ENCODE results near the gene COL13A1. TPM values are rescaled to one million over a fixed set of nuclear protein-coding genes. Genes with fewer than 3 reads are reported as not detected.

Gene COL13A1
- total and polyA plus RNA-seq, 2 donors from 2014 or later, result 4.0 to 5.2 TPM

DNA sequence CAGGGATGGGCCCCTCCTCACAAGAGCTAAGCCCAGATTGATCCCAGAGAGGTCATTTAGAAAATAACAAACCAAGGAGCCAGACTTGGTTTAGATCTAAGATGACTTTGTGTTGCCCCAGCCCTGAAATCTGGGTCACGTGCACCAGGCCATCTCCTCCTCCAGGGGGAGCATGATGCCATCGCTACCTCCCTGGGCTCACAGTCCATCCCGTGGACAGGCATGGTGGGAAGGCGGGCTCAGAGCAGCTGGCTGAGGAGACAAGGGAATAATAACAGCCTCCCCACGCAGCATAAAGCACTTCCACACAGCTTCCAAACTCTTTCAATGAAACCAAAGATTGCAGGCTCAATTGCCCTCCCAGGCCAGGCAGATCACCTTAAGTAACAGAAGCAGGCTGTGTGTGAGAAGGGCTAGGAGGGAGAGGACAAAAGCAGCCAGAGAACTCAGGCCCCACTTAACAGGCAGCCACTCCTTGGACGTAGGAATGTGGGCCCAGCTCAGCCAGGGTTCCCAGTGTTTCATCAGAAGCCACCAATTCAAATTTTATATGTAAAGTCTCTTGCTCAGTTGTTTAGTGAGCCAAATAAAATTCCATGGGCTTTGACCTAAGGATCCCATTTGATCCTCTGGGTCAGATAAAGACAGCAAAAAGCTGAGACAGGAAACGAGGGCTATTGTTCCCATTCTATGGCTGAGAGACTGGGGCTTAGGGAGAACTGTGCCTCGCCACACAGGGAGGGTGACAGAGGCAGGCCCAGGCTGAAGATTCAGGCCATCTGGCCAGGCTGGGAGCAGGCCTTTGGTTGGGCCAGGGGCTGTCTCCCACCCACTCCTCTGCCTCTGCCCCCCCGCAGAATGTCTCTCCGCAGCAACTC is 100.2 kb downstream of the COL13A1 start:
- H3K9me3 ChIP-seq (ENCODE audit: control insufficient read depth in 2 of 3, insufficient read depth in 1 of 3, low read length in 3 of 3), result no peaks in the 10 kb centered on the region
- H3K4me3 ChIP-seq (ENCODE audit: low read length in 3 of 3), result no peak overlapping the region
- intact Hi-C loops (cut with DNase I), result no loop called here
- FAIRE-seq (no peak), DNase-seq (peak; percentile 73 to 86 (median 79))
- peak; percentile 45 for TF ChIP-seq CTCF (IDR thresholded peaks at IDR 0.05; ENCODE audit: borderline replicate concordance, extremely low read depth, insufficient read depth)
- no peaks in the 10 kb centered on the region for H3K27me3 ChIP-seq (ENCODE audit: control insufficient read depth, insufficient read depth, low read length)
- peaks cover 0 to 8% (median 0%) of the 10 kb centered on the region in 3 donors for H3K4me1 ChIP-seq (ENCODE audit: control insufficient read depth in 2 of 3, insufficient read depth in 2 of 3, low read depth in 1 of 3, low read length in 3 of 3)
- no peak overlapping the region for H3K9ac ChIP-seq (ENCODE audit: low read length in 3 of 3)
- no peak overlapping the region for H3K27ac ChIP-seq (ENCODE audit: low read depth in 2 of 2, low read length in 2 of 2)
- no peaks in the 10 kb centered on the region for H3K36me3 ChIP-seq (ENCODE audit: control insufficient read depth in 2 of 3, insufficient read depth in 3 of 3, low read length in 3 of 3)

- intact Hi-C loops (cut with DNase I), result no loop called here
- DNase-seq, result no peak
- no peak for TF ChIP-seq CTCF (IDR thresholded peaks at IDR 0.05; ENCODE audit: borderline replicate concordance, extremely low read depth, insufficient read depth)
- H3K4me1 ChIP-seq (ENCODE audit: control insufficient read depth in 2 of 3, insufficient read depth in 2 of 3, low read depth in 1 of 3, low read length in 3 of 3), result peaks cover 0 to 8% (median 0%) of the 10 kb centered on the region in 3 donors
- H3K27me3 ChIP-seq (ENCODE audit: control insufficient read depth, insufficient read depth, low read length), result no peaks in the 10 kb centered on the region
- no peak overlapping the region for H3K27ac ChIP-seq (ENCODE audit: low read depth in 2 of 2, low read length in 2 of 2)
- H3K36me3 ChIP-seq (ENCODE audit: control insufficient read depth in 2 of 3, insufficient read depth in 3 of 3, low read length in 3 of 3), result no peaks in the 10 kb centered on the region
- no peak overlapping the region for H3K4me3 ChIP-seq (ENCODE audit: low read length in 3 of 3)
- FAIRE-seq, result no peak
- H3K9me3 ChIP-seq (ENCODE audit: control insufficient read depth in 2 of 3, insufficient read depth in 1 of 3, low read length in 3 of 3), result no peaks in the 10 kb centered on the region
- H3K9ac ChIP-seq (ENCODE audit: low read length in 3 of 3), result no peak overlapping the region
These were observed 101.3 kb downstream of the COL13A1 start for GRCh38 chr10:69902835-69903535.

DNA sequence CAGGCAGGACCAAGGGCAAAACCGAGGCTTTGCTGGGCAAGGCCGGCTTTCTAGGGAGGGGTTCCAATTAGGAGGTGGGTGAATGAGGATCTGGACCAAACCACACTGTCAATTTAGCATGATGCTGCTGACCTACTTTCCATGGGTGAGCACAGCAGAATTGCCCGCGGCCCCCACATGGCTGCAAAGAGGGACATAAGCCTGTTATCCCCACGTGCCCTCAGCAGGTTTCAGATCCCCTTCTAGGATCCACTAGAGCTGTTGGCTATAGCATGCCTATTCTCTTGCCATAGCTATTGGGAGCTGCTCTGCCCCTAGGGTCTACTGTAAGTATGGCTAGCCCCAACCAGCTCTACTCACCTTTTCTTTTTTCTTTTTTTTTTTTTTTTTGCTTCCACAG is 102.8 kb downstream of the COL13A1 start:
- no peak for FAIRE-seq
- H3K4me1 ChIP-seq (ENCODE audit: control insufficient read depth in 2 of 3, insufficient read depth in 2 of 3, low read depth in 1 of 3, low read length in 3 of 3), result peaks cover 0 to 8% (median 0%) of the 10 kb centered on the region in 3 donors

More for the DNA sequence above, 102.8 kb downstream of the COL13A1 start:
- Histone ChIP-seq H3K9ac (ENCODE audit: low read length in 3 of 3) (no peak overlapping the region), H3K27ac (ENCODE audit: low read depth in 2 of 2, low read length in 2 of 2) (no peak overlapping the region), H3K36me3 (ENCODE audit: control insufficient read depth in 2 of 3, insufficient read depth in 3 of 3, low read length in 3 of 3) (no peaks in the 10 kb centered on the region), H3K4me3 (ENCODE audit: low read length in 3 of 3) (no peak overlapping the region), H3K9me3 (ENCODE audit: control insufficient read depth in 2 of 3, insufficient read depth in 1 of 3, low read length in 3 of 3) (no peaks in the 10 kb centered on the region), H3K27me3 (ENCODE audit: control insufficient read depth, insufficient read depth, low read length) (no peaks in the 10 kb centered on the region)
- no peak for TF ChIP-seq CTCF (IDR thresholded peaks at IDR 0.05; ENCODE audit: borderline replicate concordance, extremely low read depth, insufficient read depth)
- intact Hi-C loops (cut with DNase I), result no loop called here
- no peak for DNase-seq

Data from kidney (tissue), 14 donors.